HEK293T (cell line): ENCODE results near the gene RAB31.

Experiments used
- CTCF ChIA-PET: fragments of 350-600 bp; formaldehyde crosslinking; extraction: SDS; loops from one replicate; lab custom pipeline; 2021; ENCODE audit warnings: antibody characterized with exemption, inconsistent platforms; lab: Yijun Ruan, JAX
- POLR2A ChIA-PET: fragments of 350-600 bp; formaldehyde crosslinking; extraction: SDS; loops from one replicate; lab custom pipeline; 2020; ENCODE audit warnings: antibody characterized with exemption, inconsistent platforms; lab: Yijun Ruan, JAX
- DNase-seq: peaks from one replicate; pipeline ENCODE4 v3.0.0; 2012; ENCODE audit warnings: mixed read lengths; ENCODE audit errors: extremely low spot score
- ARNT ChIP-seq: fragments of 450-650 bp; IDR thresholded peaks from 2 replicates; pipeline ENCODE4 v1.6.1; 2017; ENCODE audit warnings: mild to moderate bottlenecking
- BHLHE40 ChIP-seq: fragments of 450-650 bp; IDR thresholded peaks from 2 replicates; pipeline ENCODE4 v1.6.1; 2016; ENCODE audit warnings: mild to moderate bottlenecking, moderate library complexity, borderline replicate concordance
- CTBP1 ChIP-seq: fragments of 450-650 bp; IDR thresholded peaks from 2 replicates; pipeline ENCODE4 v1.6.1; 2016; ENCODE audit warnings: borderline replicate concordance
- ELF4 ChIP-seq: fragments of 450-650 bp; IDR thresholded peaks from 2 replicates; pipeline ENCODE4 v1.6.1; 2017; ENCODE audit warnings: antibody characterized with exemption
- FOXA1 ChIP-seq: fragments of 450-650 bp; IDR thresholded peaks from 2 replicates; pipeline ENCODE4 v1.6.1; 2016; ENCODE audit warnings: mild to moderate bottlenecking
- FOXK2 ChIP-seq: fragments of 450-650 bp; IDR thresholded peaks from 2 replicates; pipeline ENCODE4 v1.6.1; 2016; ENCODE audit warnings: mild to moderate bottlenecking
- FOXM1 ChIP-seq: fragments of 450-650 bp; IDR thresholded peaks from 2 replicates; pipeline ENCODE4 v1.6.1; 2017; ENCODE audit warnings: mild to moderate bottlenecking, borderline replicate concordance
- HDGF ChIP-seq: fragments of 450-650 bp; IDR thresholded peaks from 2 replicates; pipeline ENCODE4 v1.6.1; 2017; ENCODE audit warnings: antibody characterized with exemption, borderline replicate concordance
- L3MBTL2 ChIP-seq: fragments of 450-650 bp; conservative IDR thresholded peaks from 2 replicates; pipeline ENCODE4 v1.6.1; 2016; ENCODE audit warnings: mild to moderate bottlenecking
- LEF1 ChIP-seq: fragments of 450-650 bp; IDR thresholded peaks from 2 replicates; pipeline ENCODE4 v1.6.1; 2017; ENCODE audit warnings: mild to moderate bottlenecking, borderline replicate concordance
- NFRKB ChIP-seq: fragments of 450-650 bp; IDR thresholded peaks from 2 replicates; pipeline ENCODE4 v1.6.1; 2016; ENCODE audit warnings: mild to moderate bottlenecking, moderate library complexity
- SP1 ChIP-seq: fragments of 450-650 bp; IDR thresholded peaks from 2 replicates; pipeline ENCODE4 v1.6.1; 2017
- SUZ12 ChIP-seq: fragments of 450-650 bp; IDR thresholded peaks from 2 replicates; pipeline ENCODE4 v1.6.1; 2016; ENCODE audit warnings: mild to moderate bottlenecking
- TARDBP ChIP-seq: fragments of 450-650 bp; IDR thresholded peaks from 2 replicates; pipeline ENCODE4 v1.6.1; 2016
- ZNF384 ChIP-seq: fragments of 450-650 bp; IDR thresholded peaks from 2 replicates; pipeline ENCODE4 v1.6.1; 2016
- TF ChIP-seq, protein P1 (sequence below): fragments of 450-650 bp; IDR thresholded peaks from 2 replicates; pipeline ENCODE4 v1.6.1; 2016

The RAB31 gene

GRCh38 chr18:9712130-9712577 is 4.1 kb downstream of the RAB31 start:
- no peak for TF ChIP-seq ELF4
- no peak for TF ChIP-seq TARDBP
- no peak for TF ChIP-seq FOXA1
- TF ChIP-seq FOXM1: no peak
- no peak for TF ChIP-seq NFRKB
- TF ChIP-seq BHLHE40: no peak
- TF ChIP-seq, protein P1, sequence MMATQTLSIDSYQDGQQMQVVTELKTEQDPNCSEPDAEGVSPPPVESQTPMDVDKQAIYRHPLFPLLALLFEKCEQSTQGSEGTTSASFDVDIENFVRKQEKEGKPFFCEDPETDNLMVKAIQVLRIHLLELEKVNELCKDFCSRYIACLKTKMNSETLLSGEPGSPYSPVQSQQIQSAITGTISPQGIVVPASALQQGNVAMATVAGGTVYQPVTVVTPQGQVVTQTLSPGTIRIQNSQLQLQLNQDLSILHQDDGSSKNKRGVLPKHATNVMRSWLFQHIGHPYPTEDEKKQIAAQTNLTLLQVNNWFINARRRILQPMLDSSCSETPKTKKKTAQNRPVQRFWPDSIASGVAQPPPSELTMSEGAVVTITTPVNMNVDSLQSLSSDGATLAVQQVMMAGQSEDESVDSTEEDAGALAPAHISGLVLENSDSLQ: no peak
- ChIA-PET CTCF (no interaction called here), POLR2A (no interaction called here)
- no peak for DNase-seq

DNA sequence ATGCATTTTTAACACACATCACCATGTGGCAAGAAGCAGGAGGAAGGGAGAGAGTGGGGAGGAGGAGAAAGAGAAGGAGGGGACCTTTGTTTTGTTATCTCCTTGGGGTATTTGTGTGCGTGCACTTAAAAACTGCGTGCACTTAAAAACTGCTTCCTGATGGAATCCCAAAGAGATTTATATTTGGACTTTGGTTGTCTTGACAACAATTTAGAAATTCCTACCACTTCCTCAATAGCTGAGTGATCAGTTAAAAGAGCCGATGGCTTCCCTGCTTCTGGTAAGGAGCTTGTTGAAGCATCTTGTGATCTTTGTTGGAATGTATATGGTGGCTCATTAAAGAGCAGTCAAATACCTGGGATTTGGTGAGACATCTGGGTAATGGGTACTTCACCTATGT is 4.5 kb downstream of the RAB31 start:
- TF ChIP-seq ARNT (no peak), TARDBP (no peak), L3MBTL2 (no peak), CTBP1 (no peak), SP1 (no peak), FOXM1 (no peak), FOXA1 (no peak), SUZ12 (no peak), ELF4 (no peak), BHLHE40 (no peak), HDGF (no peak), NFRKB (no peak), ZNF384 (no peak)
- TF ChIP-seq, protein P1: no peak
- ChIA-PET CTCF (no interaction called here), POLR2A (no interaction called here)
- no peak for DNase-seq

GRCh38 chr18:9714266-9715087 is 6.4 kb downstream of the RAB31 start:
- TF ChIP-seq, protein P1: no peak
- TF ChIP-seq SUZ12 (no peak), HDGF (no peak)
- POLR2A ChIA-PET: no interaction called here
- CTCF ChIA-PET: no interaction called here
- no peak for DNase-seq

GRCh38 chr18:9715088-9715343 is 6.9 kb downstream of the RAB31 start:
- TF ChIP-seq ZNF384 (no peak), FOXM1 (no peak), ARNT (no peak)
- TF ChIP-seq, protein P1: no peak
- CTCF ChIA-PET: no interaction called here
- DNase-seq: no peak
- POLR2A ChIA-PET: no interaction called here

GRCh38 chr18:9715978-9716774 is 8.1 kb downstream of the RAB31 start:
- ChIA-PET CTCF (no interaction called here), POLR2A (no interaction called here)
- no peak for DNase-seq
- TF ChIP-seq BHLHE40: no peak
- no peak for TF ChIP-seq L3MBTL2
- no peak for TF ChIP-seq NFRKB
- TF ChIP-seq ELF4: no peak
- TF ChIP-seq SP1: no peak
- TF ChIP-seq ARNT: no peak
- no peak for TF ChIP-seq SUZ12
- TF ChIP-seq, protein P1: no peak
- TF ChIP-seq FOXM1: no peak
- no peak for TF ChIP-seq LEF1
- no peak for TF ChIP-seq ZNF384
- no peak for TF ChIP-seq TARDBP
- TF ChIP-seq CTBP1: no peak
- TF ChIP-seq FOXA1: no peak
- no peak for TF ChIP-seq FOXK2
